Renal pelvis (tissue), 4 donors: ENCODE data around the gene TMTC4. TPM values are rescaled to one million over a fixed set of nuclear protein-coding genes. Genes with fewer than 3 reads are reported as not detected.
A peak's percentile ranks its signal among the peaks of the same experiment; 100 is the strongest.

Experiments
- DNase-seq: peaks from one replicate; pipeline ENCODE4 v3.0.0-alpha.2; 2013
- polyA plus RNA-seq, 3 donors: library from polyadenylated mRNA; unstranded; fragments of 120-200 nt; gene quantifications; one replicate each; pipeline ENCODE4 v1.2.1, GENCODE V29; 2013; ENCODE audit not compliant: insufficient read length in 3 of 3

The TMTC4 gene
- polyA plus RNA-seq, 3 donors: 33.9 to 39.4 (median 35.0) TPM

DNA sequence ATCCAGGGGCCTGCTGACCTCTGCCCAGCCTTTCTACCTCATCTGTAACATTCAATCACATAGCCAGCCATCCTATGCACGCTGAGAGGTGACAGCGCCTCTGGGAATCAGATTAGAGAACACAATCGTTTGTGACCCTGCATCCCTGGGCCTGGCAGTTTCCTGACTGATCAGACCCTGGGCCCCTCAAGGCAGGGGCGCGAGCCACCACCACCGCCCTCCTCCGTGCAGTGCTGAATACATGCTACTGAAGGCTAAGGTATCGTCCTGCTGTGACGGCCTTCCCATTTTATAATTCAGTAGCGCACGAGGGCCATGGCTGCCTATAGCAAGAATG lies 1.3 kb downstream of the TMTC4 start:
- no peak for DNase-seq

DNA sequence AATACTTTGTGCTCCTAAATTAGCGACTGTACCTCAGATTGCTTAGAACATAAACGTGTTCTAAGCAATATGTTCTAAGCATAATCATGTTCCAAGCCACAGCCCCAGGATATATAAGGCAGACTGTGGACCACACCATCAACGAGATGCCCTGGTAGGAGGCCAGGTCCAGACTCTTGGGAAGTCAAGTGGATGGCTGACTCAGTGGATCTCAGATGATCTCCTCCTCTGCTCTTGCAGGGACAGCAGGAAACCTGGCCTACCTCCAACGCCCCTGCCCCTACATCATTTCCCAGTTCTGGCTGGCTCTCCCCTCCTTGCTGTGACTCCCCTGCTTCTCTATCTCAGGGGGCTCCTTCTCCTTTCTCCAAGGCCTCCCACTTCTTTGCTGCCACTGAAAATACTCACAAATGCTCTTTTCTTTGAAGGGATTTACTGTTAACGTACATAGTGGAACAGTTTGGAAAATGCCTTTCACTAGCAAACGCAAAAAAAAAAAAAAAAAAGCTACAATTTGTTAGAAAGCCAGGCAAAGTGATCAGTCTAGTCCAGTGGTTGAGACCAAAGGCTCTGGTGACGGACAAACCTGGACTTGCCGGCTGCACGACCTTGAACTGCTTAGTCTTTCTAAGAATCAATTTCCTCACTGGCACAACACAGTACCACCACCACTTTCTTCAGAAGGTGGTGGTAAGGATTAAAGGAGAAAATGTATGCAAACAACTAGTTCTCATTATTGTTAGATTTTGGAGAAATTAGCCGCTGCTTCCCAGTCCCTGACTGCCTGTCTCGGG lies 3.0 kb downstream of the TMTC4 start:
- no peak for DNase-seq

- DNase-seq: no peak
These were observed 6.2 kb downstream of the TMTC4 start for GRCh38 chr13:100668408-100668807.

- DNase-seq: no peak
These were observed 6.7 kb downstream of the TMTC4 start for GRCh38 chr13:100667894-100668293.

- DNase-seq: no peak
These were observed 8.5 kb downstream of the TMTC4 start for GRCh38 chr13:100666124-100666523.

GRCh38 chr13:100665403-100665802 lies 9.2 kb downstream of the TMTC4 start:
- no peak for DNase-seq

DNA sequence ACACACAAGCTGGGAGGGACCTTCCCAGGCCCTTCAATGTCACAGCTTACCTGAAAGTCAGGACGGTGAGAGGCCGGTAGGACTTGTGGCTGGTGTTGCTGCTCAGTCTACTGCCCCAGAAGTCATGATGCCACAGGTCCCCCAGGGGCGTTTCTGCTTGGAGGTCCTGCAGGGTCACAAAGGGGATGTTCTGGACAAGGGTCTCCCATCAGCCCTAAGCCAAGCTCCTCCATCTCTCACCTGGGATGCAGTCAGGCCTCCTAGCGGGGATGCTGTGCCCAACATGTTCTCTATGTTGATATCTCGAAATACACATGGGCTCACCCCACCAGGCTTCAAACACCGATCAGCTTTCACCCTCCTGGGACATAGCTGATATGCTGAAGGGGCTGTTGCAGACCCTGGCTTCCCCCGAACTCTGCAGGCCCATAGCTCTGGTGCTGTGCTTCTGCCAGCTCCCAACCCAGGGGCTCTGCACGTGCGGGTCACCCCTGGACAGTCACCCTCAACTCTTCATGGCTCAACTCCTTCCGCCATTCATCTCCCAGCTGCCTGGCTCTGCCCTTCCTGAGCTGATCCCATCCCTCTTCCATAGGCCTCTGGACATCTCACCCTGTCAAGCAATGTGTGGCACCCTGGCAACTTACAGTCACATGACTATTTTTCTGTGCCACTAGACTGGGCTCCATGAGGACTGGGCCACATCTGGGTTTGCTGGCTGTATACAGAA lies 10.3 kb downstream of the TMTC4 start:
- no peak for DNase-seq

DNA sequence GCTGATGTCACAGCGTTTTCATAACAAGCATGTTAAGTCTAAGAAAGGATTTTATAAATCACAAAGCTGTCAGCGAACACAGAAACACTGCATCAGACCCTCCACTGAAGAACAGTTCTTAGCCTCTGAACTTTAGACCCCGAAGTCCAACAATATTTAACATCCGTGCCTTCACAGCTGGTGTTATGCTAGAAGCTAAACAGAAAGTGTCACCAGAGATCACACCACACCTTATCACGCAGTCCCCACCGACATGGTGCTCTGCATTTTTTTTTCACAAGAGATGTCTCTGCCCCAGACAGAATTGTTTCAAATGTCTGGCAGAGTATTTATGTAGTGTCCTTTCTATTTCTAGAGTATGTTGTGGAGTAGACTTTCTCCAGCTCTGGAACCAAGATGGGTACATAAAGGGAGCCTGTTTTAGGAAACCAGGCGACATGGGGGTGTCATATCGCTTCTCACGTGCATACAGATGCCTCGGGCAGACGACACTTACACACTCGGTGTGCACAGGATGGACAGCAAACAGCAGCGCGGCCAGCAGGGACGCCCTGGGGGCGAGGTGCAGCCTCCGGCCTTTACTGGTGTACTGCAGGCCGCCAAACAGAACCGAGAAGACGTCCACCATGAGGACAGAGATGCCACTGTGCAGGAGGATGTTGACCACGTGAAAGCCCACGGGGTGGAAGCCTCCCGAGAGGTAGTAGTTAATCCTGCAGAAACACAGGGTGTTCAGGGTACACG lies 12.0 kb downstream of the TMTC4 start:
- DNase-seq: no peak

- DNase-seq: no peak
These were observed 13.8 kb downstream of the TMTC4 start for GRCh38 chr13:100660761-100661160.

GRCh38 chr13:100659578-100659977 lies 15.0 kb downstream of the TMTC4 start:
- no peak for DNase-seq

DNA sequence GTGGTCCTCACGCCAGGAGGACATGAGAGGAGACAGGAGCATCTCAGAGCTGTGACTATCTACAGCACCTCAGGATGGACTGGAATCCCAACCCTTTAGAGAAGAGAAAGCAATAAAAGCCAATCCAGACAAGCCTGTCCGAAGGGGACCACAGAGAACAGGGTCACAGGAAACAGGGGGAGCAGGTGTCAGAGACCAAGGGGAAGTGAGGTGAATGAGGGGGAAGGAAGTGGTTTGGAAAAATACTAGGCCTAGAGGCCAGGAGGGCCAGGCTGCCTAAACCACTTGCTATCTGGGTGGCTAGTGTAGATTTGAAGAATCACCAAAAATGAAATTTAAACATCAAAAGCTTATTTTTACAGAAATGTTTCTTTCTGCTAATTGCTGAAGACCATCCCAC lies 16.2 kb downstream of the TMTC4 start:
- no peak for DNase-seq

- DNase-seq: no peak
These were observed 16.7 kb downstream of the TMTC4 start for GRCh38 chr13:100657881-100658315.

DNA sequence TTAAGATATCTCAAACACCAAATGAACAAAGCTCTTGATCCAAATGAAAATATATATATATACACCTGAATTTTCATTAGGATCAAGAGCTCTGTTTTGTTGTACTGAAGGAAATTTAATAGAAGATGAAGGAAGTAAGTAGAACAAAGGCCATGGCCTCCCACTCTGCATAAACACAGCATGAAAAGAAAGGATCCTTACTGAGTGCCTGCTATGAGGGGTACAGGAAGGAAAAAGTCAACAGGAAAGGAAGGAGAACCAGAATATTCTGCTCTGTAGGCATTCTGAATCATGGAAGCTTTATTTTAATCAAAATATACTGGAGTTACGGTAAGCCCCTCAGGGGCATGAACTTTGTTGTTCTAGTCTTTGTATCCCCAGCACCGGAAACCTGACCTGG lies 22.1 kb downstream of the TMTC4 start:
- no peak for DNase-seq

DNA sequence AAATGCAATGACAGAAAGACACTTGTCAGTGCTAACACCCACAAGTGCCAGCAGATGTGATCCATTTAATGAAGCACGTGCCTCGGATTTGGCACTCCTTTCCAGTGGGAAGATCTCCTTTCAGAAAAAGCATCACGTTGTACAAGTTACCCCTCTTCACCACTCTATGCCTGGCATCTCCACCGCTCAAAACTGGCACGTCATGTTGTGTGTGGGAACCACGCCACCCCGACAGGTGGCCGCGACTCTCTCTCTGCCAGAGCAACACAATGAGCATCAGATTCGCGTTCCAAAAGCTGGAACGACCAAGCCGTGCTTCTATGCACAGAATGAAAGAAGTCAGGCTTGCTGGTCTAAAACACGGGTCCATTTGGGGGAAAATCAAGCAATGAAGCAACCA lies 24.3 kb downstream of the TMTC4 start:
- DNase-seq: no peak

- DNase-seq: no peak
These were observed 26.2 kb downstream of the TMTC4 start for GRCh38 chr13:100648354-100648753.

GRCh38 chr13:100646871-100647270 lies 27.7 kb downstream of the TMTC4 start:
- no peak for DNase-seq

DNA sequence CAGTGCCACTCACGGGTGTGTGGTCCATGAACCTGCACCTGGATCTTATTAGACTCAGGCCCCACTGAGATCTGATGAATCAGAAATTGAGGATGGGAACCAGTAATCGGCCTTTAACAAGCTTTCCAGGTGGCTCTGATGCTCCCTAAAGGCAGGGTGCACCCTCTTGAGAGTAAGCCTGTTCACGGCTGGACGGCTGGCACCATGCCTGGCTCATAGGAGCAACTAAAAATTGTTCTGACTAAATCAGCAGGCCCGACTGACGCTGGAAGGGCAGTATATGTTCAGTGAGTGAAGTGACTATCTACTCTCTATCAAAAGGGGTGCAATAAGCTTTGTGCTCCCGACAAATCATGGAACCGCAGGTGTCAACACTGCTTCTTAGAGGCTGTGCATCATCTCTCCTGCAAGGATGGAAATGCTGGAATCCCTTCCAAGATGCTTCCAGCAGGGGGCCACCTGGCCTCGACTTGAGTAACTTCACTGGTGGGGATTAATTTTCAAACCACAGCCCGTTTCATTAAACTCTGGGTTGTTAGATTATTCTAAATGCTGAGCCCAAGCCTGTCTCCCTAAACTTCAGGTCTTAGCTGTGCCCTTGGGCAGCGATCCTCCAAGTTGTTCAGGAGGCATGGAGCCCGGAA lies 28.4 kb downstream of the TMTC4 start:
- DNase-seq: no peak

DNA sequence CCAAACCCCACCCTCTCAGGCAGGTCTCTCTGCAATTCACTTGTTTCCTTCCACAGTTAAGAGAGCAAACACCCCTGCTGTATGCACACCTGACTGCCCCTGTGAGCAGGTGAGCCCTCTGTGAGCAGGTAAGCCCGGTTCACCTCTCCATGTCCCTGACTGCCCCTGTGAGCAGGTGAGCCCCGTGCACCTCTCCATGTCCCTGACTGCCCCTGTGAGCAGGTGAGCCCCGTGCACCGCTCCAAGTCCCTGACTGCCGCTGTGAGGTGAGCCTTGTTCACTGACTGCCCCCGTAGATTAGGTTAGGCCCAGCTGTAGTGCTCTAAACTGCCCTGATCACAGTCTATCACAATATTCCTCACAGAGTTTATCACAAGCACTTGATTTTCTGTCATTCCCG lies 29.2 kb downstream of the TMTC4 start:
- no peak for DNase-seq

- peak; percentile 63 for DNase-seq
These were observed 30.2 kb downstream of the TMTC4 start for GRCh38 chr13:100644371-100644770.

DNA sequence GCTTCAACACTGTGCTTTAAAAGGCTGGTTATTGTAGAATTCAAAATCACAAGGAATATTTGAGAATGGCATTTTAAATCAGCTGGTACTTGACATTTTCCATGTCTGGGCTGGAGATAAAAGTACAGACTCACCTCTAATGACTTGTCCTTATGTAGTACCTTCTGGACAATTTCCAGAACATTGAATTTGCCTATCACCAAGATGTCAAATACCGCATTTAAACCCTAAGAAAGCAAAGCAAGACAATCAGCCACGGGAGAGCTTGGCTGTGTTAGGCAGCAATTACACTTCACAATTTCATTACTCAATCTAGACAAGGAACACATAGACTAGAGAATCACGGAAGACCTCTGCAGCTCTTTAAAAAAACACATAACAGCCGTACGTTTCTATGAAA lies 36.8 kb downstream of the TMTC4 start:
- no peak for DNase-seq

DNA sequence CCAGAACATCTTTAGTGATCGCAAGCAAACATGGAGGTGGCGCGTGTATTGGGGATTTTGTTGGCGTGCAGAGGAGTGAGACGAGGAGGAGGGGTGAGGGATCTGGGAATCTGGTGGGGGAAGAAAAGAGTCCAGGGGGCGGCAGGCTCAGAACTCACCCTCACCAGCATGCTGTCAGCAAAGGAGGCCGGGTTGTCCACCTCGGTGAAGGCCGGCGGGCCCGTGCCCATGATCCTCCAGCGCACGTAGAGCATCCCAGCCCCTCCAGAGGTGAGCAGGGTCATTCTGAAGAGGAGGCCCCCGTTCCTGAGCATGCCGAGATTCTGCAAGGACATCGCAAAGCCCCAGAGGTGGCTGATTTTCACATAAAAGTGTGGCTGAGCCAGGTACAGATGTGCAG lies 37.2 kb downstream of the TMTC4 start:
- DNase-seq: no peak

DNA sequence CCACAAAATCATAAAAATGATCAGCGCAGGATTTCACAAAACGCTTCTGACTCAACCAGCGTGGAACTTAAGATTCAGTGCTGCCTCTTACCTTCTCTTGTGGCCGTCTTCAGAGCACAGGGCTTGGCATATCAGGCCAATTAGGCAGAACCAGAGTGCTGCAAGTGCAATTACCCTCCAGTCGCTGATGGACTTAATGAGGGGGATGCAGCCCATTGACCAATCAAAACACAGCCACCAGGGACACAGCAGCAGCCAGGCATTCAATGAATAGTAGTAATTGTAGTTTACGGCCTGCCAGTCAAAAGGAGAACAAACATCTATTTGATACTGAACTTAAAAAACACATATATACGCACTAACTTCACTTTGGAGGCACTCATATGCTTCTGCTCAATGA lies 38.2 kb downstream of the TMTC4 start:
- no peak for DNase-seq
